ENCODE measurements around the gene IRS4.

DNA sequence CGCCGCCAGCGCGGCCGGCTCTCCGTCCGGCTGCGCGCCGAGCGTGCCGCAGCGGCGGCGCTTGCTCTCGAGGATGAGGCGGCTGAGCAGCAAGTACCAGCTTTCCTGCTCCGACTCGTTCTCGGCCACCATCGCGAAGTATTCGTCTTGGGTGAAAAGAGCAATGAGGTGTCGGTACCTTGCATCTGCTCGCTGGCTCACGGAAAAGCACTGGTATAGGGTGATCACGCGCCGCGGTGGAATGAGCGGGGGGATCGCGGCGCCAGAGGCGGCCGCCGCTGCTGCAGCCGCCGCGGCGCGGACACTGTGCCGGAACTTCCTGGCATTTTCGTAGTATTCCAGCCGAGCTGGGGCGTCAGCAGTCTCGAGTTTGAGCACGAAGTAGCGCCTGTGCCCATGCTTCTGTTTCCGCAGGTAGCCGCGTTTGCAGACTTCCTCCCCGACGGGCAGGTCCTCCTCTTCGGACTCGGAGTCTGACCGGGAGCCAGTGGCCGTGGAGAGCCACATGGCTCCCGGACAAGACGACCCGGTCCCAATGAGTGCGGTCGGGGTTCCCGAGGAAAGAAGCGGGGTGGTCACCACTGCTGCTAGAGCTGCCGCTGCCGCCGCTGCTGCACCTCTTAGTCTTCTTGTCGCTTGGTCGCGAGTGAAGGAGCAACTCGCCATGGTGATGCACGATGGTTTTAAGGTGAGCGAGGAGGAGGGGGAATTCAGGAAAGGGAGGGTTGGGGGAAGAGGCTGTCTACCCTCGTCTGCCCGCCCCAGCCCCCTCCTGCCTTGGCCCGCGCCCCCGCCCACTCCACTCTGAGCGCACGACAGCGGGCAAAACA lies 469 bp downstream of the IRS4 start:
- TF ChIP-seq, protein P1, sequence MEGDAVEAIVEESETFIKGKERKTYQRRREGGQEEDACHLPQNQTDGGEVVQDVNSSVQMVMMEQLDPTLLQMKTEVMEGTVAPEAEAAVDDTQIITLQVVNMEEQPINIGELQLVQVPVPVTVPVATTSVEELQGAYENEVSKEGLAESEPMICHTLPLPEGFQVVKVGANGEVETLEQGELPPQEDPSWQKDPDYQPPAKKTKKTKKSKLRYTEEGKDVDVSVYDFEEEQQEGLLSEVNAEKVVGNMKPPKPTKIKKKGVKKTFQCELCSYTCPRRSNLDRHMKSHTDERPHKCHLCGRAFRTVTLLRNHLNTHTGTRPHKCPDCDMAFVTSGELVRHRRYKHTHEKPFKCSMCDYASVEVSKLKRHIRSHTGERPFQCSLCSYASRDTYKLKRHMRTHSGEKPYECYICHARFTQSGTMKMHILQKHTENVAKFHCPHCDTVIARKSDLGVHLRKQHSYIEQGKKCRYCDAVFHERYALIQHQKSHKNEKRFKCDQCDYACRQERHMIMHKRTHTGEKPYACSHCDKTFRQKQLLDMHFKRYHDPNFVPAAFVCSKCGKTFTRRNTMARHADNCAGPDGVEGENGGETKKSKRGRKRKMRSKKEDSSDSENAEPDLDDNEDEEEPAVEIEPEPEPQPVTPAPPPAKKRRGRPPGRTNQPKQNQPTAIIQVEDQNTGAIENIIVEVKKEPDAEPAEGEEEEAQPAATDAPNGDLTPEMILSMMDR (IDR thresholded peaks at IDR 0.05) = no peak
- TF ChIP-seq EP300 (IDR thresholded peaks at IDR 0.05) (no peak), POLR2AphosphoS5 (IDR thresholded peaks at IDR 0.05) (no peak)
